ENCODE results near the gene TMEM89.

Gene TMEM89

DNA sequence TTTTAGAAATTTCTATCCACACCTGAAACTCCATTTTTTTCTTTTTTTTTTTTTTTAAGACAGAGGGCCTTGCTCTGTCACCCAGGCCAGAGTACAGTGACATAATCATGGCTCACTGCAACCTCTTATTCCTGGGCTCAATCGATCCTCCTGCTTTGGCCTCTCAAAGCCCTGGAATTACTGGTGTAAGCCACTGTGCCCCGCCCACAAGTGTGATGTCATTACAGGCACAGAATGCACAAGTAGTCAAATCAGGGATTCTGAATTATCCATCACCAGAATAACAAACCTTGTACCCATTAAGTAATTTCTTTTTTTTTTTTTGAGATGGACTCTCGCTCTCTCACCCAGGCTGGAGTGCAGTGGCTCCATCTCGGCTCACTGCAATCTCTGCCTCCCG, 14.1 kb downstream of the TMEM89 start:
- no peaks in the 10 kb centered on the region for H3K27me3 ChIP-seq (ENCODE audit: low read length)
- H3K27ac ChIP-seq (ENCODE audit: low read depth, low read length): no peak overlapping the region
- no peak overlapping the region for H2AFZ ChIP-seq (ENCODE audit: low read depth, low read length, severe bottlenecking)
- no peaks in the 10 kb centered on the region for H3F3A ChIP-seq (ENCODE audit: insufficient read depth)
- no peak overlapping the region for H3K4me2 ChIP-seq (ENCODE audit: low read depth, low read length, poor library complexity, severe bottlenecking)
- H3K9me3 ChIP-seq (ENCODE audit: insufficient read depth, low read length): no peaks in the 10 kb centered on the region
- no peak overlapping the region for H3K4me3 ChIP-seq (ENCODE audit: insufficient read depth, low read length, poor library complexity, severe bottlenecking)
- H4K20me1 ChIP-seq (ENCODE audit: low read depth, low read length): no peaks in the 10 kb centered on the region
- no peaks in the 10 kb centered on the region; the same call in 1 of the 2 replicates for H3K36me3 ChIP-seq (ENCODE audit: low read length)
- no peak for TF ChIP-seq EZH2phosphoT487 (conservative IDR thresholded peaks at IDR 0.05; ENCODE audit: low read length)
- TF ChIP-seq, protein P1, sequence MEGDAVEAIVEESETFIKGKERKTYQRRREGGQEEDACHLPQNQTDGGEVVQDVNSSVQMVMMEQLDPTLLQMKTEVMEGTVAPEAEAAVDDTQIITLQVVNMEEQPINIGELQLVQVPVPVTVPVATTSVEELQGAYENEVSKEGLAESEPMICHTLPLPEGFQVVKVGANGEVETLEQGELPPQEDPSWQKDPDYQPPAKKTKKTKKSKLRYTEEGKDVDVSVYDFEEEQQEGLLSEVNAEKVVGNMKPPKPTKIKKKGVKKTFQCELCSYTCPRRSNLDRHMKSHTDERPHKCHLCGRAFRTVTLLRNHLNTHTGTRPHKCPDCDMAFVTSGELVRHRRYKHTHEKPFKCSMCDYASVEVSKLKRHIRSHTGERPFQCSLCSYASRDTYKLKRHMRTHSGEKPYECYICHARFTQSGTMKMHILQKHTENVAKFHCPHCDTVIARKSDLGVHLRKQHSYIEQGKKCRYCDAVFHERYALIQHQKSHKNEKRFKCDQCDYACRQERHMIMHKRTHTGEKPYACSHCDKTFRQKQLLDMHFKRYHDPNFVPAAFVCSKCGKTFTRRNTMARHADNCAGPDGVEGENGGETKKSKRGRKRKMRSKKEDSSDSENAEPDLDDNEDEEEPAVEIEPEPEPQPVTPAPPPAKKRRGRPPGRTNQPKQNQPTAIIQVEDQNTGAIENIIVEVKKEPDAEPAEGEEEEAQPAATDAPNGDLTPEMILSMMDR (IDR thresholded peaks at IDR 0.05; ENCODE audit: insufficient read depth, low read length, poor library complexity, severe bottlenecking): no peak
- H3K79me2 ChIP-seq (ENCODE audit: insufficient read depth, low read length): peaks cover 18% of the 10 kb centered on the region
- H3K9ac ChIP-seq (ENCODE audit: low read length): no peak overlapping the region
- no peaks in the 10 kb centered on the region for H3K9me2 ChIP-seq (replicated peaks; ENCODE audit: insufficient read depth, low read length)

- Histone ChIP-seq H3K27ac (ENCODE audit: low read depth, low read length) (no peak overlapping the region), H3K36me3 (ENCODE audit: low read length) (no peaks in the 10 kb centered on the region; the same call in 1 of the 2 replicates), H3K9me2 (replicated peaks; ENCODE audit: insufficient read depth, low read length) (no peaks in the 10 kb centered on the region), H3K4me3 (ENCODE audit: insufficient read depth, low read length, poor library complexity, severe bottlenecking) (no peak overlapping the region), H4K20me1 (ENCODE audit: low read depth, low read length) (no peaks in the 10 kb centered on the region), H2AFZ (ENCODE audit: low read depth, low read length, severe bottlenecking) (no peak overlapping the region), H3K27me3 (ENCODE audit: low read length) (no peaks in the 10 kb centered on the region), H3K4me2 (ENCODE audit: low read depth, low read length, poor library complexity, severe bottlenecking) (no peak overlapping the region), H3K9ac (ENCODE audit: low read length) (no peak overlapping the region), H3F3A (ENCODE audit: insufficient read depth) (no peaks in the 10 kb centered on the region), H3K79me2 (ENCODE audit: insufficient read depth, low read length) (no peaks in the 10 kb centered on the region), H3K9me3 (ENCODE audit: insufficient read depth, low read length) (no peaks in the 10 kb centered on the region)
- TF ChIP-seq, protein P1 (IDR thresholded peaks at IDR 0.05; ENCODE audit: insufficient read depth, low read length, poor library complexity, severe bottlenecking): no peak
- TF ChIP-seq EZH2phosphoT487 (conservative IDR thresholded peaks at IDR 0.05; ENCODE audit: low read length): no peak
Measured at GRCh38 chr3:48601622-48601994, 20.0 kb downstream of the TMEM89 start.

DNA sequence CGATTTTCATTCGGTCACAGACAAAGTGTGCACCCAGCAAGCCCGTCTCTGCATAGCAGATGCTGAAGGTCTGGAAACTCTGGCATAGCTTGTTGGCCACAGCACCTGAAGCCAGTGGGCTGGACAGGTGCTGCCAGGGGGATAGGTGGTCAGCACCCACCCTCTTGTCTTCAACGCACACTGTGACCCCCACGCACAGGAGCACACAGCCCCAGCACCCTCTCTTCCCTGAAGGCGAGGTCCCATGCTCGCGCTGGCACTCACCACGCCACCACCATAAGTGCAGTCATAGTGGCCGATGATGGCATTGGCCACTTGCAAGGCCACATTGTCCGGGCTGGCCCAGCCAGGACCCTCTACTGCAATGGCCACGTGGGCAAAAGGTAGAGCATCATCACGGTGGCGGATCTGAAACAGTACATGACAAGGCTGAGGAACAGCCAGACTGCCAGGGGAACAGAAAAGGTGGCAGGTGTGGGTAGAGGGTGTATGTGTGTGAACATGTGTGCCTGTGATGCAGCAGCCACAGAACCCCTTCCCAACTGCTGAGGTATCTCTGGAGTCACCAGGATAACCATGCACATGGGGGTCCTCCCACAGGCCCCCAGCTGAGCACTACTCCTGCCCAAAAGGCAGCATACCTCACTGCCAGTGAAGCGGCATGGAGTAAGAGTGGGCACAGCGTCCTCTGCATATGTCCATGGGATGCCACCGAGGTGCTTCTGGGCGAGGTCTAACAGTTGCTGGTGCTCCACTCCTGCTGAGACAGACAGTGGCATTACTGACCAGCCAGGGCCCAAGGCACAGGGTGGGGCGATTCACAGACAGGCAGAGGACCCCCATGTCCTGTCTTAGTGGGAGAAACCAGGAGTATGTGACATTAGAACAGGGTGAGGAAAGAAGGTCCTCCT, 20.6 kb downstream of the TMEM89 start:
- Histone ChIP-seq H3K9me3 (ENCODE audit: insufficient read depth, low read length) (no peaks in the 10 kb centered on the region), H3K9ac (ENCODE audit: low read length) (no peak overlapping the region), H2AFZ (ENCODE audit: low read depth, low read length, severe bottlenecking) (no peak overlapping the region), H3K9me2 (replicated peaks; ENCODE audit: insufficient read depth, low read length) (no peaks in the 10 kb centered on the region), H4K20me1 (ENCODE audit: low read depth, low read length) (no peaks in the 10 kb centered on the region), H3K4me3 (ENCODE audit: insufficient read depth, low read length, poor library complexity, severe bottlenecking) (no peak overlapping the region), H3K79me2 (ENCODE audit: insufficient read depth, low read length) (no peaks in the 10 kb centered on the region), H3K27ac (ENCODE audit: low read depth, low read length) (no peak overlapping the region), H3K27me3 (ENCODE audit: low read length) (no peaks in the 10 kb centered on the region), H3F3A (ENCODE audit: insufficient read depth) (no peaks in the 10 kb centered on the region), H3K36me3 (ENCODE audit: low read length) (no peaks in the 10 kb centered on the region; the same call in 1 of the 2 replicates), H3K4me2 (ENCODE audit: low read depth, low read length, poor library complexity, severe bottlenecking) (no peak overlapping the region)
- TF ChIP-seq, protein P1 (IDR thresholded peaks at IDR 0.05; ENCODE audit: insufficient read depth, low read length, poor library complexity, severe bottlenecking): no peak
- no peak for TF ChIP-seq EZH2phosphoT487 (conservative IDR thresholded peaks at IDR 0.05; ENCODE audit: low read length)
